Common myeloid progenitor, CD34-positive (primary cell): ENCODE data around the gene DROSHA.
A peak's percentile ranks its signal among the peaks of the same experiment; 100 is the strongest.

Source experiments
- CTCF ChIA-PET: fragments of 350-600 bp; sonication (Branson Sonifier 250); formaldehyde crosslinking; loops from one replicate; lab custom pipeline; 2021; ENCODE audit warnings: antibody characterized with exemption; lab: Charles Lee
- POLR2A ChIA-PET: fragments of 350-600 bp; sonication (Branson Sonifier 250); formaldehyde crosslinking; loops from one replicate; lab custom pipeline; 2021; ENCODE audit warnings: antibody characterized with exemption; lab: Charles Lee
- DNase-seq, 3 donors: peaks; one replicate each; pipeline versions ENCODE4 v3.0.0 to v3.0.0-alpha.2; 2013
- H3K27ac ChIP-seq, 2 experiments: 1 replicate in 1 of 2; 2 replicates in 1 of 2; pipeline ENCODE4 v1.7.0; 2013; ENCODE audit warnings: inconsistent platforms in 2 of 2, low read length in 2 of 2, mild to moderate bottlenecking in 2 of 2, low read depth in 1 of 2, moderate library complexity in 1 of 2; ENCODE audit not compliant: severe bottlenecking in 2 of 2, insufficient read depth in 1 of 2, poor library complexity in 1 of 2
- H3K27me3 ChIP-seq, 5 experiments: replicated peaks in 2 of 5; 1 replicate in 3 of 5; 2 replicates in 2 of 5; pipeline versions ENCODE4 v1.6.1 to v1.7.0; 2013; ENCODE audit warnings: low read length in 4 of 5, mild to moderate bottlenecking in 2 of 5, moderate library complexity in 2 of 5, inconsistent platforms in 1 of 5; ENCODE audit not compliant: insufficient read depth in 5 of 5, control insufficient read depth in 4 of 5
- H3K36me3 ChIP-seq, 4 experiments: 1 replicate in 2 of 4; 2 replicates in 2 of 4; pipeline versions ENCODE4 v1.6.1 to v1.7.0; 2013; ENCODE audit warnings: low read length in 3 of 4, control low read depth in 1 of 4, mild to moderate bottlenecking in 1 of 4; ENCODE audit not compliant: control insufficient read depth in 4 of 4, insufficient read depth in 4 of 4
- H3K4me1 ChIP-seq, 4 experiments: 1 replicate in 3 of 4; 2 replicates in 1 of 4; pipeline versions ENCODE4 v1.6.1 to v1.7.1; 2013; ENCODE audit warnings: low read length in 3 of 4, mild to moderate bottlenecking in 3 of 4, control low read depth in 1 of 4, inconsistent platforms in 1 of 4, moderate library complexity in 1 of 4; ENCODE audit not compliant: control insufficient read depth in 4 of 4, insufficient read depth in 4 of 4; ENCODE audit errors: control extremely low read depth in 1 of 4
- H3K4me3 ChIP-seq, 7 experiments: 1 replicate in 4 of 7; 2 replicates in 3 of 7; pipeline versions ENCODE4 v1.5.1 to v1.7.0; 2013; ENCODE audit warnings: mild to moderate bottlenecking in 7 of 7, low read length in 6 of 7, moderate library complexity in 6 of 7, inconsistent platforms in 2 of 7, low read depth in 2 of 7, control low read depth in 1 of 7; ENCODE audit not compliant: insufficient read depth in 4 of 7, control insufficient read depth in 1 of 7; ENCODE audit errors: extremely low read depth in 1 of 7
- H3K9me3 ChIP-seq, 5 experiments: 1 replicate in 4 of 5; 2 replicates in 1 of 5; pipeline versions ENCODE4 v1.6.1 to v1.7.1; 2013; ENCODE audit warnings: low read length in 4 of 5, mild to moderate bottlenecking in 2 of 5, inconsistent platforms in 1 of 5, low read depth in 1 of 5, moderate library complexity in 1 of 5; ENCODE audit not compliant: control insufficient read depth in 4 of 5, insufficient read depth in 2 of 5; ENCODE audit errors: control extremely low read depth in 1 of 5
- WGBS: methylation state at CpG from one replicate; pipeline ENCODE4 v1.1.5; 2013; ENCODE audit not compliant: insufficient coverage; 5-methylcytosine and 5-hydroxymethylcytosine counted together

The DROSHA gene

GRCh38 chr5:31477971-31478370 lies 53.9 kb downstream of the DROSHA start:
- H3K36me3 ChIP-seq = peaks cover 2 to 37% (median 25%) of the 10 kb centered on the region in 4 experiments
- POLR2A ChIA-PET = no interaction called here
- WGBS = 100% methylated on average over 4 of the region's 5 CpGs

GRCh38 chr5:31477516-31477915 lies 54.4 kb downstream of the DROSHA start:
- ChIA-PET CTCF (no interaction called here), POLR2A (no interaction called here)
- no CpG with 5 or more reads among the region's 2 CpGs for WGBS

More at GRCh38 chr5:31477971-31478370, 53.9 kb downstream of the DROSHA start:
- Histone ChIP-seq H3K27me3 (no peaks in the 10 kb centered on the region), H3K9me3 (no peaks in the 10 kb centered on the region), H3K4me3 (no peak overlapping the region), H3K27ac (no peak overlapping the region), H3K4me1 (peaks cover 0 to 2% (median 0%) of the 10 kb centered on the region in 4 experiments)
- DNase-seq = no peak
- CTCF ChIA-PET = no interaction called here

GRCh38 chr5:31476738-31477141 lies 55.2 kb downstream of the DROSHA start:
- 97% methylated on average over 4 of the region's 4 CpGs for WGBS
- Histone ChIP-seq H3K36me3 (peaks cover 2 to 37% (median 19%) of the 10 kb centered on the region in 4 experiments), H3K4me1 (peaks cover 0 to 2% (median 0%) of the 10 kb centered on the region in 4 experiments), H3K27me3 (no peaks in the 10 kb centered on the region), H3K4me3 (no peak overlapping the region), H3K27ac (no peak overlapping the region), H3K9me3 (no peaks in the 10 kb centered on the region)
- ChIA-PET POLR2A (no interaction called here), CTCF (no interaction called here)
- DNase-seq = no peak

More at GRCh38 chr5:31477516-31477915, 54.4 kb downstream of the DROSHA start:
- peaks cover 0 to 2% (median 0%) of the 10 kb centered on the region in 4 experiments for H3K4me1 ChIP-seq
- H3K36me3 ChIP-seq = peaks cover 2 to 41% (median 26%) of the 10 kb centered on the region in 4 experiments
- no peak overlapping the region for H3K4me3 ChIP-seq
- no peaks in the 10 kb centered on the region for H3K27me3 ChIP-seq
- no peaks in the 10 kb centered on the region for H3K9me3 ChIP-seq
- H3K27ac ChIP-seq = no peak overlapping the region
- no peak for DNase-seq

- H3K27me3 ChIP-seq = no peaks in the 10 kb centered on the region
- H3K36me3 ChIP-seq = peaks cover 4 to 41% (median 18%) of the 10 kb centered on the region in 4 experiments
- H3K4me1 ChIP-seq = peaks cover 0 to 8% (median 1%) of the 10 kb centered on the region in 4 experiments
- 100% methylated on average over 1 of the region's 1 CpG for WGBS
- ChIA-PET POLR2A (no interaction called here), CTCF (interaction anchor here (3.1 kb wide), 1 partner anchor 18 kb away, joined by 6 read pairs; no protein-coding TSS in a partner anchor)
- H3K27ac ChIP-seq = no peak overlapping the region
- no peak overlapping the region for H3K4me3 ChIP-seq
- H3K9me3 ChIP-seq = no peaks in the 10 kb centered on the region
- no peak for DNase-seq
These were observed 60.0 kb downstream of the DROSHA start for GRCh38 chr5:31471916-31472315.

- ChIA-PET CTCF (no interaction called here), POLR2A (no interaction called here)
- Histone ChIP-seq H3K4me1 (peaks cover 0 to 8% (median 1%) of the 10 kb centered on the region in 4 experiments), H3K9me3 (no peaks in the 10 kb centered on the region), H3K36me3 (peaks cover 10 to 47% (median 23%) of the 10 kb centered on the region in 4 experiments), H3K4me3 (no peak overlapping the region), H3K27ac (peak overlapping the region in 1 of 2 experiments; percentile 16), H3K27me3 (no peaks in the 10 kb centered on the region)
- no peak for DNase-seq
- WGBS = no CpG with 5 or more reads among the region's 2 CpGs
These were observed 60.9 kb downstream of the DROSHA start for GRCh38 chr5:31471040-31471439.

- Histone ChIP-seq H3K27me3 (no peaks in the 10 kb centered on the region), H3K36me3 (peaks cover 11 to 50% (median 24%) of the 10 kb centered on the region in 4 experiments), H3K4me3 (no peak overlapping the region), H3K9me3 (no peaks in the 10 kb centered on the region), H3K27ac (peak overlapping the region in 1 of 2 experiments; percentile 16), H3K4me1 (peaks cover 0 to 8% (median 1%) of the 10 kb centered on the region in 4 experiments)
- CTCF ChIA-PET = no interaction called here
- WGBS = 8% methylated on average over 3 of the region's 5 CpGs
- POLR2A ChIA-PET = no interaction called here
- DNase-seq = peak; percentile 6 to 60 (median 52)
These were observed 61.3 kb downstream of the DROSHA start for GRCh38 chr5:31470608-31471007.

- no CpG with 5 or more reads among the region's 1 CpG for WGBS
- peaks cover 0 to 8% (median 1%) of the 10 kb centered on the region in 4 experiments for H3K4me1 ChIP-seq
- DNase-seq = no peak
- CTCF ChIA-PET = no interaction called here
- H3K36me3 ChIP-seq = peaks cover 11 to 51% (median 26%) of the 10 kb centered on the region in 4 experiments
- H3K27ac ChIP-seq = no peak overlapping the region
- H3K9me3 ChIP-seq = no peaks in the 10 kb centered on the region
- no peaks in the 10 kb centered on the region for H3K27me3 ChIP-seq
- POLR2A ChIA-PET = no interaction called here
- no peak overlapping the region for H3K4me3 ChIP-seq
These were observed 62.0 kb downstream of the DROSHA start for GRCh38 chr5:31469886-31470285.
